ENCODE data around the gene KRT73. TPM values are rescaled to one million over a fixed set of nuclear protein-coding genes. Genes with fewer than 3 reads are reported as not detected.

The KRT73 gene
- total RNA-seq, 3 donors from 2014 or later (not counting 1 experiment from before 2014, with no cell fraction given) = 12.4 to 92.9 (median 23.3) TPM

DNA sequence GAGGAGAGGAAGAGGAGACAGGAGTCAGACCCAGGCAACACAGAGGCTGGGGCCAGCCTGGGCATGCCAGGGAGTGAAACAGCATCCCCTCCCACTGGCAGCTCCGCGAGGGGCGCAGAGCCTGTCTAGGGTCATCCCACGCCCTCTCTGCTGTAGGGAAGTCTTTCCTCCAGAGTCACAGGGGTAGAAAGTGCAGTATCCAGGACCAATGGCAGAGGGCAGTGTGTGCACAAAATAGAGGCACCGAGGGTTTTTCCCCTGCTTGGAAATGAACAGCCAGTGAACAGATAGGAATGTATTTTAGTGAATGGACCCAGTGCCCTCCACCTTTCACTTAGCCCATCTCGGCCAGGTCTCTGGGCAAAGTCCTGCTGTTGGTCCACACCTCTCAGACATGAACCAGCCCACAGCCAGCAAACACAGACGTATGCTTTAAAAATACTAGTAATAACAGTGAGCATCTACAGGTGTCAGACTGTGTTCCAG is 35.3 kb downstream of the KRT73 start:
- no peaks in the 10 kb centered on the region for H3K36me3 ChIP-seq (ENCODE audit: control insufficient read depth, insufficient read depth, low read length)
- DNase-seq = peak; percentile 64 to 84
- Mint-ChIP-seq H3K4me3 (no peak overlapping the region), H3K4me1 (peaks cover 38 to 40% of the 10 kb centered on the region in 2 donors), H3K36me3 (no peaks in the 10 kb centered on the region), H3K9me3 (no peaks in the 10 kb centered on the region), H3K27ac (peak overlapping the region; percentile 5 to 63), H3K27me3 (ENCODE audit: low read depth in 2 of 2) (peaks cover 17 to 18% of the 10 kb centered on the region in 2 donors)
- 31% methylated on average over 7 of the region's 7 CpGs for WGBS (ENCODE audit: insufficient coverage)
- H3K4me1 ChIP-seq (ENCODE audit: control insufficient read depth, insufficient read depth, low read length) = peaks cover 31% of the 10 kb centered on the region
- no peak overlapping the region for H3K4me3 ChIP-seq (ENCODE audit: low read length)
- H3K27ac ChIP-seq (ENCODE audit: low read length) = no peak overlapping the region
- intact Hi-C loops (cut with micrococcal nuclease) = loop anchor here (1.0 to 5.0 kb wide), 4 partner anchors 211 to 398 kb away; no protein-coding TSS in a partner anchor
- peak; percentile 79 for TF ChIP-seq CTCF (IDR thresholded peaks at IDR 0.05)
- peak; percentile 60 to 67 (median 66) for ATAC-seq
- no peaks in the 10 kb centered on the region for H3K9me3 ChIP-seq (ENCODE audit: control insufficient read depth, insufficient read depth, low read length)
- H3K27me3 ChIP-seq (ENCODE audit: control insufficient read depth, insufficient read depth, low read length) = no peaks in the 10 kb centered on the region

GRCh38 chr12:52582486-52582885 is 35.9 kb downstream of the KRT73 start:
- Histone ChIP-seq H3K36me3 (ENCODE audit: control insufficient read depth, insufficient read depth, low read length) (no peaks in the 10 kb centered on the region), H3K27ac (ENCODE audit: low read length) (no peak overlapping the region), H3K9me3 (ENCODE audit: control insufficient read depth, insufficient read depth, low read length) (no peaks in the 10 kb centered on the region), H3K27me3 (ENCODE audit: control insufficient read depth, insufficient read depth, low read length) (no peaks in the 10 kb centered on the region), H3K4me1 (ENCODE audit: control insufficient read depth, insufficient read depth, low read length) (peaks cover 31% of the 10 kb centered on the region), H3K4me3 (ENCODE audit: low read length) (no peak overlapping the region)
- ATAC-seq (no peak), DNase-seq (no peak)
- H3K27ac Mint-ChIP-seq = peak overlapping the region; percentile 5 to 63
- WGBS (ENCODE audit: insufficient coverage) = 84% methylated on average over 2 of the region's 2 CpGs
- no peaks in the 10 kb centered on the region for H3K36me3 Mint-ChIP-seq
- no peaks in the 10 kb centered on the region for H3K9me3 Mint-ChIP-seq
- no peak for TF ChIP-seq CTCF (IDR thresholded peaks at IDR 0.05)
- no peak overlapping the region for H3K4me3 Mint-ChIP-seq
- H3K4me1 Mint-ChIP-seq = peaks cover 37 to 39% of the 10 kb centered on the region in 2 donors
- peaks cover 17 to 18% of the 10 kb centered on the region in 2 donors for H3K27me3 Mint-ChIP-seq (ENCODE audit: low read depth in 2 of 2)
- intact Hi-C loops (cut with micrococcal nuclease) = loop anchor here (2.0 to 5.0 kb wide), 2 partner anchors 210 to 398 kb away; no protein-coding TSS in a partner anchor

DNA sequence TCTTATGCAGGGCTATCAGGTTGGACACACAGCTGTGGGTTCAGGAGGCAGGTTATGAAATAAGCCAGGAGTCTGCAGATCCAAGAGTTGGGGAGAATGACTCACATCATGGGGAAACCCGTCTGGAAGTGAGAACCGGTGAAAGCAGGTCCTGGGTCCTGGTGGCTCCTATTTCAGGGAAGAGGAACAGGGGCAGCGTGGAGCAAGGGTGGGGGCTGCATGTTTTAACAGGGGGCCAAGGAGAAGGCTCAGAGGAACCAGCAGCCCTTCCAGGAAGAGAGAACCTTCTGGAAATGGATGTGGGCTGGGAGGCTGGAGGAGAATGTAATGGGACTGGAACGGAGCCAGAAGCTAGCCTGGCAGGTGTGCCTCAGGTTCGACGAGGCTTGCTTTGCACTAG is 36.9 kb downstream of the KRT73 start:
- Histone ChIP-seq H3K4me1 (ENCODE audit: control insufficient read depth, insufficient read depth, low read length) (peaks cover 25% of the 10 kb centered on the region), H3K27me3 (ENCODE audit: control insufficient read depth, insufficient read depth, low read length) (no peaks in the 10 kb centered on the region), H3K4me3 (ENCODE audit: low read length) (no peak overlapping the region), H3K27ac (ENCODE audit: low read length) (no peak overlapping the region), H3K9me3 (ENCODE audit: control insufficient read depth, insufficient read depth, low read length) (no peaks in the 10 kb centered on the region), H3K36me3 (ENCODE audit: control insufficient read depth, insufficient read depth, low read length) (no peaks in the 10 kb centered on the region)
- no peak for DNase-seq
- Mint-ChIP-seq H3K9me3 (no peaks in the 10 kb centered on the region), H3K27me3 (ENCODE audit: low read depth in 2 of 2) (peaks cover 18 to 19% of the 10 kb centered on the region in 2 donors), H3K4me3 (no peak overlapping the region), H3K4me1 (peaks cover 30 to 32% of the 10 kb centered on the region in 2 donors), H3K36me3 (no peaks in the 10 kb centered on the region), H3K27ac (no peak overlapping the region)
- intact Hi-C loops (cut with micrococcal nuclease) = loop anchor here (5.0 kb wide), 1 partner anchor 209 kb away; no protein-coding TSS in a partner anchor
- no peak for TF ChIP-seq CTCF (IDR thresholded peaks at IDR 0.05)
- 81% methylated on average over 6 of the region's 6 CpGs for WGBS (ENCODE audit: insufficient coverage)
- no peak for ATAC-seq

DNA sequence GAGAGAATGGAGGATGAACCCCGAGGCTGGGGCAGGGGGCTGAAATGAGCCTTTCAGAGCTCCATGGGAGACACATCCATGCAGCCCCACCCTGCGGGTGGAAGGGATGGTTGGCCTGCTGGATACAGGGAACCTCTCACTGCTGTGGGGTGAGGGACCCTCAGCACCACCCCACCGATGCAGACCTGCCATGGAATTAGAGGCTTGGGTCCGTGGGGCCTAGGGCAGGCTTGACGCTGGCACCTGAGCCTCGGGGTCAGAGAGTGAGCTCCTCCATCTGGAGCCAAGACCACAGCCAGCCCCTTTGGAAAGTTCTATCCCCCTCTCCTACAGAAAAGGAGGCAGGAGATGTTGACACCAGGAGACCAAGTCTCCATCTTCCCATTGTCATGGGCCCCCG is 37.3 kb downstream of the KRT73 start:
- no peaks in the 10 kb centered on the region for H3K27me3 ChIP-seq (ENCODE audit: control insufficient read depth, insufficient read depth, low read length)
- H3K9me3 ChIP-seq (ENCODE audit: control insufficient read depth, insufficient read depth, low read length) = no peaks in the 10 kb centered on the region
- 82% methylated on average over 7 of the region's 7 CpGs for WGBS (ENCODE audit: insufficient coverage)
- Mint-ChIP-seq H3K4me1 (peaks cover 30 to 32% of the 10 kb centered on the region in 2 donors), H3K27ac (no peak overlapping the region), H3K27me3 (ENCODE audit: low read depth in 2 of 2) (peaks cover 18 to 21% of the 10 kb centered on the region in 2 donors), H3K9me3 (no peaks in the 10 kb centered on the region), H3K36me3 (no peaks in the 10 kb centered on the region), H3K4me3 (no peak overlapping the region)
- DNase-seq (no peak), ATAC-seq (no peak)
- no peak overlapping the region for H3K4me3 ChIP-seq (ENCODE audit: low read length)
- H3K27ac ChIP-seq (ENCODE audit: low read length) = no peak overlapping the region
- no peak for TF ChIP-seq CTCF (IDR thresholded peaks at IDR 0.05)
- no peaks in the 10 kb centered on the region for H3K36me3 ChIP-seq (ENCODE audit: control insufficient read depth, insufficient read depth, low read length)
- intact Hi-C loops (cut with micrococcal nuclease) = loop anchor here (5.0 kb wide), 1 partner anchor 209 kb away; no protein-coding TSS in a partner anchor
- peaks cover 25% of the 10 kb centered on the region for H3K4me1 ChIP-seq (ENCODE audit: control insufficient read depth, insufficient read depth, low read length)

Measured in natural killer cell (primary cell).